GM19193 (cell line): ENCODE measurements around the gene AFF4.

Experiments
- POLR2A ChIP-seq: IDR thresholded peaks from 4 replicates; pipeline ENCODE4 v1.6.1; 2011; ENCODE audit not compliant: insufficient read depth, insufficient read length; ENCODE audit errors: extremely low read depth

Gene AFF4

GRCh38 chr5:132963171-132964104, at the start of gene AFF4:
TSS of gene AFF4 (minus strand) at chr5:132963634. CDS start at chr5:132937189, 26,445 bp downstream.
- TF ChIP-seq POLR2A, result peak; percentile 92

DNA sequence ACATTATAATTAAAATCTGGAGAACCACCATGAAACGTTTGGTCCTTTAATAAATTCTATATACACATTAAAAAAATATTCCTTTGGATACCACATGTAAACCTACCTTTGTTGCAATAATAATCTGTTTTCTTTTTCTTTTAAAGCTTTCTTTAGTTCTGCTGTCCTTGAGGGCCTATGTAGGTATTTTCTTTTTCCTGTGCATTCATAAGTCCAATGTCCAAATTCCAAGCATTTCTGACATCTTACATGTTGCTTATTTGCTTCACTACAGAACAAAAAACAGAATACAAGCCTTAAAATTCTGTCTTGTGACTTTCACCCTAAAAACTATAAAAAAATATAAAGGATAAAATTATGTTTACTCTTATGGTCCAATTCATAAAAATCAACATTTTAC, 43.2 kb upstream of the AFF4 start:
- no peak for TF ChIP-seq POLR2A

DNA sequence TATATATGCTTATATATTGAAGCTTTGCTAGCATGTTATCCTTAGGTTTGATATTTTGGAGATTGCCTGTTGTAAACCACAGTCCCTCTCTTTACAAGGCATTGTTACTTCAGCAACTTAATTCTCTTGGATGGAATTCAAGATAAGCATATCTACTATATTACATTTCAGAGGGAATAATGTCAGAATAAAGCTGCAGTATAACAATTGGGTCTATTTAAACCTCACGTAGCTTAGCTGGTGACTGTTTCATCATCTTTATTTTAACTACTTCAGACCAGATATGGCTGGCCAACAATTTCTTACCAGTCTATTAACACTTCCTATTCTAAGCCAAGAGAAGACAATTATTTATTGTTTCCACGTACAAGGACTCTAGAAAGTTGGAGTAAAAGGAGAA, 35.8 kb upstream of the AFF4 start:
- TF ChIP-seq POLR2A, result no peak

DNA sequence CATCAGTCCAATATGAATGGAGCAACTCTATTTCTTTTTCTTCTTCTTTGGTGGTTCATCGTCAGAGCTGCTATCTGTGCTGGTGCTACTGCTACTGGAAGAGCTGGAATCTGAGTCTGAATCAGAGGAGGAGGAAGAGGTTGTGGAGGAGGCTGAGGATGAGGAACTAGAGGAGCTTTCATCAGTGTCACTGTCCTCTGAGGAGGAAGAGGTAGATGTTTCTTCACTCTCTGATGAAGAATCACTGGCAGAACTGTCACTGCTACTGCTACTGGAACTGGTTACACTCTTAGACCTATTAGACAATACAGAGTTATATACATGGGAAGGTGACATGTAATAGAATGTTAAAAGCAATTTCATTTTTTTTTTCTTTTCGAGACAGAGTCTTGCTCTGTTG, 35.1 kb upstream of the AFF4 start:
- no peak for TF ChIP-seq POLR2A

DNA sequence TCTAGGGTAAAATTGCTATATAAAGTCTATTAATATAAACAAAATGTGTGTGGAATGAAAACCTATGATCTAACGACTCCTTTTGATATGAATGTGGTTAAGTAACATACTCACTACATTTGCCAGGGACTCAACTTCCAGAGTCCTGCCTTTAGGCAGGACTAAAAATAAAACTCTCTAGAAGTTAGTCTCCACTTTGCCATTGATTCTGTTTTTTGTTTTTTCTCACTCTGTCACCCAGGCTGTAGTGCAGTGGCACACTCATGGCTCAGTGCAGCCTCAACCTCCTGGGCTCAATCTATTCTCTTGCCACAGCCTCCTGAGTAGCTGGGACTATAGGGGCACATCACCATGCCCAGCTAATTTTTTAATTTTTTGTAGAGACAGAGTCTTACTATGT, 32.9 kb upstream of the AFF4 start:
- no peak for TF ChIP-seq POLR2A

- TF ChIP-seq POLR2A, result no peak
These were observed 24.3 kb upstream of the AFF4 start for GRCh38 chr5:132987531-132988408.

GRCh38 chr5:132981288-132981687, 17.9 kb upstream of the AFF4 start:
- TF ChIP-seq POLR2A, result no peak

- TF ChIP-seq POLR2A, result no peak
These were observed 16.5 kb upstream of the AFF4 start for GRCh38 chr5:132979976-132980375.

DNA sequence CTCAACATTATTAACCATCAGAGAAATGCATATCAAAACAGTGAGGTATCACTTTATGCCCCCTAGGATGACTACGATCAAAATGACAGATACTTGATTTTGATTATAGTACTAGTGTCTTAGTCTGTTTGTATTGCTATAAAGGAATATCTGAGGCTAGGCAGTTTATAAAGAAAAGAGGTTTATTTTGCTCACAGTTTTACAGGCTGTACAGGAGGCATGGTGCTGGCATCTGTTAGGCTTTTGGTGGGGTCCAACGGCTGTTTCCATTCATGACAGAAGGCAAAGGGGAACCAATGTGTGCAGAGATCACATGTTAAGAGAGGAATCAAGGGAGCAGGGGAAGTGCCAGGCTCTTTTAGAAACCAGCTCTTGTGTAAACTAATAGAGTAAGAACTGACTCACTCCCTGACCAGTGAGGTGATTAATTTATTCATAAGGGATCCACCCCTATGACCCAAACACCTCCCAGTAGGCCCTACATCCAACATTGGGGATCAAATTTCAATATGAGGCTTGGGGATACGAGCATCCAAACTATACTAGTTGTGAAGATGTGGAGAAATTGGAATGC, 16.0 kb upstream of the AFF4 start:
- TF ChIP-seq POLR2A, result no peak

GRCh38 chr5:132976852-132977251, 13.4 kb upstream of the AFF4 start:
- no peak for TF ChIP-seq POLR2A

DNA sequence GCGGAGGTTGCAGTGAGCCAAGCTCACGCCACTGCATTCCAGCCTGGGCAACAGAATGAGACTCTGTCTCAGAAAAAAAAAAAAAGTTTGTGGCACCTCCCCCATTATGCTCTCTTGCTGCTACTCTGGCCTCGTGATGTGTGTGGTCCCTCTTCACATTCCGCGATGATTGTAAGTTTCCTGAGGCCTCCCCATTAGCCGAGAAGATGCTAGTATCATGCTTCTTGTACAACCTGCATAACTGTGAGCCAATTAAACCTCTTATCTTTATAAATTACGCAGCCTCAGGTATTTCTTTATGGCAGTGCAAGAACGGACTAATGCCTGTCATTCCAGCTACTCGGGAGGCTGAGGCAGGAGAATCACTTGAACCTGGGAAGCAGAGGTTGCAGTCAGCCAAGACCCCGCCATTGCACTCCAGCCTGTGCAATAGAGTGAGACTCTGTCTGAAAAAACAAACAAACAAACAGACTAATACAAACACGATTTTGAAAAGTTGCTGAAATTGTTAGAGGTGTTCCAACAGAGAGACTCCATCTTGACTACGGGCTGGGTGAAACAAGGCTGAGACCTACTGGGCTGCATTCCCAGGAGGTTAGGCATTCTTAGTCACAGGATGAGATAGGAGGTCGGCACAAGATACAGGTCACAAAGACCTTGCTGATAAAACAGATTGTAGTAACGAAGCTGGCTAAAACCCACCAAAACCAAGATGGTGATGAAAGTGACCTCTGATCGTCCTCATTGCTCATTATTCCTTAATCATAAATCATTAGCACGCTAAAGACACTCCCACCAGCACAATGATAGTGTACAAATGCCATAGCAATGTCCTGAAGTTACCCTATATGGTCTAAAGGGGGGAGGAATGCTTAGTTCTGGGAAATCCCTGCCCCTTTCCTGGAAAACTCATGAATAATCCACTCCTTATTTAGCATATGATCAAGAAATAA, 8.3 kb upstream of the AFF4 start:
- TF ChIP-seq POLR2A, result no peak

GRCh38 chr5:132965120-132965519, 1.7 kb upstream of the AFF4 start:
- TF ChIP-seq POLR2A, result no peak

DNA sequence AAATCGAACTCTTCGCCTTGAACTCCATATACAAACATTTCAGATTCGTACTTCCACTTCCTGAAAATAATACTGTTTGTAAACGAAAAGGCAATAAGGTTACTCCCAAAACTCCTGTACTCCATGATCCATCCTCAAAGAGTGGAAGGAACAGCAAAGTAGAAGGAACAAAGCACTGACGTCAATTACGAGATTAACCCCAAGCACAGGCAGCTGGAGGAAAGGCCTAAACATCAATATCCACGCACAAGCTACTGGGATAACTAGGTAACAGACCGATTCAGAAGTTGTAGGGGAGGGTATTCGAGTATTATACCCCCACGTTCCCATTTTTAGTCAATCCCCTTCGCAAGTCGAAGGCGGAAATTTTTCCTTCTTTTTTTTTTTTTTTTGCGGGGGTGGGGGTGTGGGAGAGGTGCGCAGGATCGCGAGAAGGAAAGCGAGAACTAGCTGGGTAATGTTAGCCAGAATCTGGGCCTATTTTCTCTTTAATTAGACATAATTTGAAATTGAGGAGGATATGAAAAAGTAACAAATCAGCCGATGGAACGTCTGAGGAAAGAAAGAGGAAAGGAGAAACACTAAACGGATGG, 909 bp downstream of the AFF4 start:
- no peak for TF ChIP-seq POLR2A

DNA sequence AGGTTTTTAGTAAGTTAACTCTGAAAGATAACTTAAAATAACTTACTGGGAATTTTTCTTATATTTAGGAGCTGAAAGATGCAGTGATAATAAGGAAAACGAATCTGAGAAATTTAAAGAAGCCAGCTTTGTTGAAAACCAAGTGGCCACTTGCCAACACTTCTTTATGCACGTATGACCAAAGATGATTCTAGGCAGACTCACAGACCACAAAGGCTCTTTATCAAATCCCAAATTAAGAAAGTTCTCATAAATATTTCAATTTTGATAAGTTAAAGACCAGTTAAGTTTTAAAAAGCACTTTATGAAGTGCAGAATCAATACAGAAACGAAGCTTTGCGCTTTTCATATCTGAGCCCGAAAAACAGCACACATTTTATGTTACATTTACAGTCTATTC, 1.5 kb downstream of the AFF4 start:
- TF ChIP-seq POLR2A, result no peak

DNA sequence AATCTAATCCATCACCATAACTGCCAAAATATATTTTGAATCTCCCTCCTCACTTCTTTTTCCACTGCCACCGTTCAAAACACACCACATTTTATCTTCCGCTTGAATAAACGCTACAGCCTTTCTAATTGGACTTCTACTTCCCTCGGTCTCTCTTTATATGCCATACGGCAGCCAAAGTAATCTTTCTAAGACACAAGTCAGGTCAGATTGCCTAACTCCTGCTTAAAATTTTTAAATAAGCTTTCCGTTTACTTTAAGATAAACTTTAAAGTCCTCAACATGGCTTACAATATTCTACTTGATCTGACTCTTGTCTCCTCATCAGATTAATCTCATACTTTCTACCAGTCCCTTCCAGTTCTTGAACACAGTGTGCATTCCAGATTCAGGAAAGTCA, 9.7 kb downstream of the AFF4 start:
- no peak for TF ChIP-seq POLR2A

DNA sequence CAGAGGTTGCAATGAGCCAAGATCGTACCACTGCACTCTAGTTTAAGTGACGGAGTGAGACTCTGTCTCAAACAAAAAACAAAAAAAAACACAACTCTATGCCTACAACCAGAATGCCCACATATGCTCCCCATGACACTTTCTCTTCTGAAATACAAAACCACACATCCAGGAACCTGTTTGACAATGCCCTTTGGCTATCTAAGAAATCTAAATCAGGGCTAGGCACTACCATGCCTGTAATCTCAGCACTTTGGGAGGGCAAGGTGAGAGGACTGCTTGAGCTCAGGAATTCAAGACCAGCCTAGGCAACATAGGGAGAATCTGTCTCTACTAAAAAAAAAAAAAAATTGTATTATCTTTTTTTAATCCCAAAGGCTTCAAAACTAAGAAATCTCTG, 10.6 kb downstream of the AFF4 start:
- TF ChIP-seq POLR2A, result no peak
